SKM-1 treated with dmso at 0.1 percent for 144 hours (cell line): ENCODE data around the gene HDAC6.
"Not testable (repeated sequence)": the region's sequence is repeated elsewhere in the genome, so short reads cannot be mapped to it uniquely, and the experiment has no call there.

ENCODE experiments used
- DNase-seq: peaks from one replicate; lab custom pipeline; 2025; ENCODE audit not compliant: unreplicated experiment; lab: John Stamatoyannopoulos, UW

Gene HDAC6

GRCh38 chrX:48789366-48790220 lies 12.3 kb upstream of the HDAC6 start:
- peak; percentile 37 for DNase-seq

GRCh38 chrX:48790477-48790876 lies 11.4 kb upstream of the HDAC6 start:
- DNase-seq: no peak

GRCh38 chrX:48791063-48791820 lies 10.6 kb upstream of the HDAC6 start:
- no peak for DNase-seq

GRCh38 chrX:48792219-48792618 lies 9.6 kb upstream of the HDAC6 start:
- DNase-seq: no peak

- DNase-seq: no peak
These were observed 7.9 kb upstream of the HDAC6 start for GRCh38 chrX:48793935-48794334.

- DNase-seq: no peak
These were observed 7.4 kb upstream of the HDAC6 start for GRCh38 chrX:48794340-48794910.

- DNase-seq: no peak
These were observed 6.9 kb upstream of the HDAC6 start for GRCh38 chrX:48794911-48795515.

GRCh38 chrX:48798318-48798717 lies 3.5 kb upstream of the HDAC6 start:
- DNase-seq: no peak

GRCh38 chrX:48800574-48801279 lies 1.1 kb upstream of the HDAC6 start:
- DNase-seq: peak; percentile 19

- peak; percentile 46 for DNase-seq
These were observed 430 bp downstream of the HDAC6 start for GRCh38 chrX:48802089-48802904.

GRCh38 chrX:48802905-48803200 lies 986 bp downstream of the HDAC6 start:
- DNase-seq: no peak

GRCh38 chrX:48806081-48806480 lies 4.2 kb downstream of the HDAC6 start:
- no peak for DNase-seq

GRCh38 chrX:48813644-48814043 lies 11.8 kb downstream of the HDAC6 start:
- peak; percentile 41 for DNase-seq

- DNase-seq: no peak
These were observed 12.9 kb downstream of the HDAC6 start for GRCh38 chrX:48814722-48815121.

GRCh38 chrX:48815266-48815665 lies 13.4 kb downstream of the HDAC6 start:
- DNase-seq: no peak

- no peak for DNase-seq
These were observed 14.3 kb downstream of the HDAC6 start for GRCh38 chrX:48816014-48816810.

GRCh38 chrX:48818098-48818497 lies 16.2 kb downstream of the HDAC6 start:
- no peak for DNase-seq

- DNase-seq: no peak
These were observed 17.0 kb downstream of the HDAC6 start for GRCh38 chrX:48818866-48819265.

GRCh38 chrX:48819394-48819793 lies 17.5 kb downstream of the HDAC6 start:
- not testable (repeated sequence) for DNase-seq
